H1 (cell line): Measurements from ENCODE around the gene F2RL2. TPM values are rescaled to one million over a fixed set of nuclear protein-coding genes. Genes with fewer than 3 reads are reported as not detected.

ENCODE experiments used
- CTCF ChIA-PET: fragments of 300-600 bp; sonication (Branson Sonifier 250); formaldehyde crosslinking; loops from one replicate; lab custom pipeline; 2021; ENCODE audit not compliant: partially characterized antibody; lab: Charles Lee
- POLR2A ChIA-PET: fragments of 300-600 bp; sonication (Branson Sonifier 250); formaldehyde crosslinking; loops from one replicate; lab custom pipeline; 2021; ENCODE audit warnings: inconsistent platforms; ENCODE audit not compliant: partially characterized antibody; lab: Charles Lee
- DNase-seq, 2 experiments: peaks; one replicate each; pipeline versions ENCODE4 v3.0.0 to v3.0.0-alpha.2; 2010 to 2022; ENCODE audit warnings: low spot score in 2 of 2, low read depth in 1 of 2, mixed read lengths in 1 of 2
- FAIRE-seq: peaks from 2 replicates; lab custom pipeline; 2011; peaks lifted over from hg19 to GRCh38; lab: Jason Lieb, UNC
- H2AFZ ChIP-seq: 2 replicates; pipeline ENCODE4 v1.8.1; 2012; ENCODE audit warnings: low read length, inconsistent platforms
- H2AK5ac ChIP-seq: 2 replicates; pipeline ENCODE4 v1.6.1; 2013; ENCODE audit warnings: low read depth, low read length
- H2BK120ac ChIP-seq: replicated peaks from 2 replicates; pipeline ENCODE3; 2013; ENCODE audit warnings: low read depth, low read length, inconsistent platforms
- H2BK12ac ChIP-seq: 2 replicates; pipeline ENCODE4 v1.6.1; 2013; ENCODE audit warnings: low read depth, low read length
- H2BK15ac ChIP-seq: 2 replicates; pipeline ENCODE4 v1.6.1; 2013; ENCODE audit warnings: low read length
- H2BK20ac ChIP-seq: 2 replicates; pipeline ENCODE4 v1.6.1; 2013; ENCODE audit warnings: low read length
- H2BK5ac ChIP-seq: 2 replicates; pipeline ENCODE4 v1.6.1; 2013; ENCODE audit warnings: low read depth, low read length
- H3K14ac ChIP-seq: 2 replicates; pipeline ENCODE4 v1.6.1; 2013; ENCODE audit warnings: inconsistent platforms; ENCODE audit not compliant: insufficient read length
- H3K18ac ChIP-seq: 2 replicates; pipeline ENCODE4 v1.6.1; 2013; ENCODE audit warnings: low read length; ENCODE audit errors: extremely low read depth
- H3K23ac ChIP-seq: 2 replicates; pipeline ENCODE4 v1.6.1; 2013; ENCODE audit warnings: inconsistent platforms; ENCODE audit not compliant: insufficient read length
- H3K23me2 ChIP-seq: 2 replicates; pipeline ENCODE4 v1.6.1; 2013; ENCODE audit warnings: low read depth, low read length
- H3K27ac ChIP-seq: 2 replicates; pipeline ENCODE4 v1.6.1; 2011; ENCODE audit warnings: low read depth, low read length, inconsistent platforms
- H3K27me3 ChIP-seq, 4 experiments: replicated peaks in 1 of 4; 1 replicate in 1 of 4; 2 replicates in 3 of 4; pipeline versions ENCODE4 v1.6.1 to v1.8.1; 2011 to 2013; ENCODE audit warnings: low read length in 3 of 4, mild to moderate bottlenecking in 3 of 4, inconsistent platforms in 2 of 4, mixed read lengths in 2 of 4, moderate library complexity in 1 of 4; ENCODE audit not compliant: control insufficient read depth in 3 of 4, insufficient read depth in 3 of 4; ENCODE audit errors: extremely low read depth in 1 of 4
- H3K36me3 ChIP-seq, 4 experiments: 2 replicates each; pipeline versions ENCODE4 v1.6.1 to v1.8.1; 2011 to 2013; ENCODE audit warnings: mild to moderate bottlenecking in 4 of 4, low read length in 3 of 4, moderate library complexity in 2 of 4, control low read depth in 1 of 4, inconsistent platforms in 1 of 4; ENCODE audit not compliant: insufficient read depth in 4 of 4, control insufficient read depth in 2 of 4
- H3K4ac ChIP-seq: replicated peaks from 2 replicates; pipeline ENCODE3; 2013; ENCODE audit warnings: low read length, low read depth, mixed read lengths, inconsistent platforms; ENCODE audit not compliant: insufficient read length
- H3K4me1 ChIP-seq, 4 experiments: replicated peaks in 1 of 4; 1 replicate in 1 of 4; 2 replicates in 3 of 4; pipeline versions ENCODE4 v1.6.1 to v1.8.1; 2011 to 2013; ENCODE audit warnings: low read length in 3 of 4, inconsistent platforms in 2 of 4, mixed read lengths in 1 of 4; ENCODE audit not compliant: insufficient read depth in 4 of 4, control insufficient read depth in 3 of 4
- H3K4me2 ChIP-seq, 2 experiments: 2 replicates each; pipeline versions ENCODE4 v1.6.1 to v1.8.1; 2011 to 2013; ENCODE audit warnings: low read depth in 2 of 2, low read length in 2 of 2, control low read depth in 1 of 2, inconsistent platforms in 1 of 2, mild to moderate bottlenecking in 1 of 2; ENCODE audit not compliant: insufficient read depth in 1 of 2
- H3K4me3 ChIP-seq, 4 experiments: fragments of 200-600, 300-600 bp in 1 of 4; sonication (generic), shearing (Covaris generic), sonication (Bioruptor Twin) in 1 of 4; 2 replicates each; pipeline versions ENCODE4 v1.5.1 to v1.8.1; 2011 to 2016; ENCODE audit warnings: low read length in 4 of 4, low read depth in 3 of 4, control low read depth in 2 of 4, inconsistent platforms in 2 of 4, mild to moderate bottlenecking in 2 of 4, mixed read lengths in 1 of 4, moderate library complexity in 1 of 4; ENCODE audit not compliant: insufficient read depth in 2 of 4; ENCODE audit errors: extremely low read depth in 1 of 4
- H3K56ac ChIP-seq: replicated peaks from 2 replicates; pipeline ENCODE3; 2013; ENCODE audit warnings: low read depth, mild to moderate bottlenecking, mixed read lengths, low read length, inconsistent platforms; ENCODE audit not compliant: insufficient read length
- H3K79me1 ChIP-seq: 2 replicates; pipeline ENCODE4 v1.6.1; 2013; ENCODE audit warnings: low read depth, low read length, control low read depth
- H3K79me2 ChIP-seq, 2 experiments: 2 replicates each; pipeline versions ENCODE4 v1.6.1 to v1.8.1; 2012 to 2013; ENCODE audit warnings: low read length in 2 of 2, mild to moderate bottlenecking in 2 of 2, inconsistent platforms in 1 of 2; ENCODE audit not compliant: insufficient read depth in 2 of 2, control insufficient read depth in 1 of 2
- H3K9ac ChIP-seq, 4 experiments: replicated peaks in 1 of 4; 1 replicate in 1 of 4; 2 replicates in 3 of 4; pipeline versions ENCODE4 v1.6.1 to v1.8.1; 2011 to 2013; ENCODE audit warnings: low read depth in 3 of 4, low read length in 3 of 4, control low read depth in 2 of 4, mild to moderate bottlenecking in 2 of 4, moderate library complexity in 2 of 4, inconsistent platforms in 1 of 4; ENCODE audit errors: extremely low read depth in 1 of 4
- H3K9me3 ChIP-seq, 2 experiments: 2 replicates each; pipeline versions ENCODE4 v1.6.1 to v1.8.1; 2012 to 2013; ENCODE audit warnings: mild to moderate bottlenecking in 2 of 2, moderate library complexity in 2 of 2, control low read depth in 1 of 2, inconsistent platforms in 1 of 2, low read depth in 1 of 2, low read length in 1 of 2, mixed read lengths in 1 of 2; ENCODE audit not compliant: insufficient read depth in 2 of 2
- H4K20me1 ChIP-seq, 2 experiments: replicated peaks in 1 of 2; 2 replicates each; pipeline versions ENCODE3 to v1.8.1; 2011 to 2013; ENCODE audit warnings: inconsistent platforms in 2 of 2, low read length in 2 of 2, mild to moderate bottlenecking in 1 of 2; ENCODE audit not compliant: insufficient read depth in 2 of 2, control insufficient read depth in 1 of 2
- H4K5ac ChIP-seq: 2 replicates; pipeline ENCODE4 v1.6.1; 2013; ENCODE audit warnings: low read length, low read depth, mixed read lengths, inconsistent platforms; ENCODE audit not compliant: insufficient read length
- H4K8ac ChIP-seq: 2 replicates; pipeline ENCODE4 v1.8.0; 2013; ENCODE audit warnings: mild to moderate bottlenecking, moderate library complexity, low read length, inconsistent platforms; ENCODE audit not compliant: insufficient read depth; ENCODE audit errors: extremely low read depth
- H4K91ac ChIP-seq: replicated peaks from 2 replicates; pipeline ENCODE3; 2013; ENCODE audit warnings: low read length, mixed read lengths, inconsistent platforms; ENCODE audit not compliant: insufficient read length
- ASH2L ChIP-seq: fragments of 200-600, 300-600 bp; sonication (generic); IDR thresholded peaks from one replicate; pipeline ENCODE4 v1.7.1; 2017; ENCODE audit warnings: low read length
- BACH1 ChIP-seq: IDR thresholded peaks from 2 replicates; pipeline ENCODE4 v1.6.1; 2012; ENCODE audit warnings: low read length, improper control_type of control experiment
- BRCA1 ChIP-seq: IDR thresholded peaks from 2 replicates; pipeline ENCODE4 v1.6.1; 2012; ENCODE audit warnings: low read depth, low read length, improper control_type of control experiment
- CBX8 ChIP-seq: fragments of 300-800, 300-1000 bp; sonication (generic); IDR thresholded peaks from 2 replicates; pipeline ENCODE4 v1.7.1; 2016; ENCODE audit warnings: low read depth, low read length, borderline replicate concordance
- CHD2 ChIP-seq: IDR thresholded peaks from 2 replicates; pipeline ENCODE4 v1.6.1; 2012; ENCODE audit warnings: low read length, improper control_type of control experiment
- CREB1 ChIP-seq: IDR thresholded peaks from 2 replicates; pipeline ENCODE4 v1.6.1; 2012; ENCODE audit warnings: inconsistent platforms
- CTBP2 ChIP-seq: IDR thresholded peaks from 2 replicates; pipeline ENCODE4 v1.7.0; 2011; ENCODE audit warnings: borderline replicate concordance, mild to moderate bottlenecking, moderate library complexity, mixed read lengths, low read length; ENCODE audit not compliant: insufficient read depth, insufficient read length
- HDAC2 ChIP-seq, 2 experiments: fragments of 300-600 bp in 1 of 2; sonication (generic) in 1 of 2; IDR thresholded peaks; 2 replicates each; pipeline ENCODE4 v1.6.1; 2011 to 2012; ENCODE audit warnings: low read depth in 2 of 2, low read length in 2 of 2, mild to moderate bottlenecking in 2 of 2, moderate library complexity in 2 of 2, borderline replicate concordance in 1 of 2, inconsistent platforms in 1 of 2
- KDM4A ChIP-seq: IDR thresholded peaks from one replicate; pipeline ENCODE4 v1.7.1; 2012; ENCODE audit warnings: low read depth, mild to moderate bottlenecking, moderate library complexity, low read length, inconsistent platforms; ENCODE audit not compliant: severe bottlenecking
- SP4 ChIP-seq: IDR thresholded peaks from 2 replicates; pipeline ENCODE4 v1.6.1; 2012; ENCODE audit warnings: low read length, inconsistent platforms
- SRF ChIP-seq: IDR thresholded peaks from 2 replicates; pipeline ENCODE4 v1.6.1; 2011; ENCODE audit warnings: mild to moderate bottlenecking, low read depth, low read length, moderate library complexity
- SUZ12 ChIP-seq: fragments of 200-600 bp; sonication (generic); IDR thresholded peaks from 2 replicates; pipeline ENCODE4 v1.6.1; 2012; ENCODE audit warnings: mild to moderate bottlenecking, inconsistent platforms, low read length, moderate library complexity, mixed read lengths
- WGBS, 2 experiments: shearing (Covaris generic) in 1 of 2; methylation state at CpG; one replicate each; pipeline versions ENCODE4 v1.1.6 to v1.1.7; 2013 to 2015; ENCODE audit warnings: low lambda C conversion rate in 2 of 2, mixed read lengths in 2 of 2, inconsistent platforms in 1 of 2, low coverage in 1 of 2, missing lambda C conversion rate in 1 of 2; ENCODE audit not compliant: insufficient replicate concordance in 2 of 2, insufficient coverage in 1 of 2, insufficient read length in 1 of 2; ENCODE audit errors: extremely low coverage in 1 of 2, missing lambda C conversion rate in 1 of 2; 5-methylcytosine and 5-hydroxymethylcytosine counted together
- polyA plus RNA-seq, 7 experiments: library from polyadenylated mRNA; depleted of rRNA in 3 of 7; stranded (reverse) in 5 of 7; unstranded in 2 of 7; fragments of >200 nt in 5 of 7; fragments of 200-250 nt in 2 of 7; gene quantifications; 1 replicate in 5 of 7; 2 replicates in 1 of 7; 4 replicates in 1 of 7; pipeline versions ENCODE4 v1.2.1 to v1.2.3, GENCODE V29; 2011 to 2013; ENCODE audit warnings: missing spikeins in 2 of 7, mixed read lengths in 2 of 7
- total RNA-seq: library from RNA; stranded (reverse); fragmentation: NEBNext Ultra II Directional; extraction: Animal tissue kit (Norgen Biotek cat#: 25700); gene quantifications from 2 replicates; pipeline ENCODE4 v1.2.1, GENCODE V29; 2021

F2RL2 gene
- total and polyA plus RNA-seq, 2 of the 8 experiments (the other 6 are each of a cell fraction or from before 2014, with no cell fraction given), result 0.03 to 0.07 TPM

DNA sequence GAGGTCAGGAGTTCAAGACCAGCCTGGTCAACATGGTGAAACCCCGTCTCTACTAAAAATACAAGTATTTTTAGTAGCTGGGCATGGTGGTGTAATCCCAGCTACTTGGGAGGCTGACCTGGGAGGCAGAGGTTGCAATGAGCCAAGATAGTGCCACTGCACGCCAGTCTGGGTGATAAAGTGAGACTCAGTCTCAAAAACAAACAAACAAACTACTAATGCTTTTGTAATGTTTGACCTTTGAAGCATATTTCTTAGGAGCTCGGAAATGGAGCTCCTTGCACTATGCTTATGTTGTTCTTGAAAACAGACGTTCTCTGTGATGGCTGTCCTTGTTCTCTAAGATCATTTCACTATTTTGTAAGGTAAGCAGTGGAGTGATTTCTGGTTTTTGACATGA lies 6.0 kb downstream of the F2RL2 start:
- no peak overlapping the region for H4K5ac ChIP-seq
- no peaks in the 10 kb centered on the region for H3K23me2 ChIP-seq
- H3K23ac ChIP-seq, result no peak overlapping the region
- H3K79me2 ChIP-seq, result no peaks in the 10 kb centered on the region
- H2AK5ac ChIP-seq, result no peak overlapping the region
- no peak overlapping the region for H2BK20ac ChIP-seq
- WGBS, 2 experiments, result 92% methylated on average over 4 of the region's 4 CpGs; no CpG with 5 or more reads in 1 of the 2 experiments
- no peak overlapping the region for H3K14ac ChIP-seq
- TF ChIP-seq KDM4A (no peak), CHD2 (no peak), CBX8 (no peak), HDAC2 (IDR thresholded peaks at IDR 0.05; ENCODE audit: borderline replicate concordance in 1 of 2, low read depth in 2 of 2, low read length in 2 of 2) (no peak), CREB1 (no peak), BACH1 (no peak), CTBP2 (no peak), SRF (no peak), BRCA1 (no peak), SP4 (no peak), ASH2L (no peak), SUZ12 (no peak)
- POLR2A ChIA-PET, result no interaction called here
- H3K27me3 ChIP-seq, result no peaks in the 10 kb centered on the region
- no peak overlapping the region for H2BK120ac ChIP-seq
- H2AFZ ChIP-seq, result no peak overlapping the region
- H4K8ac ChIP-seq, result no peak overlapping the region
- H3K18ac ChIP-seq, result no peak overlapping the region
- CTCF ChIA-PET, result interaction anchor here (0.6 to 3.0 kb wide), 5 partner anchors 9 to 251 kb away, joined by 3 to 10 read pairs (median 4); no protein-coding TSS in a partner anchor
- H3K36me3 ChIP-seq, result no peaks in the 10 kb centered on the region
- no peak overlapping the region for H2BK12ac ChIP-seq
- no peak overlapping the region for H3K56ac ChIP-seq
- no peak overlapping the region for H3K4me3 ChIP-seq
- H4K91ac ChIP-seq, result no peak overlapping the region
- no peak overlapping the region for H3K27ac ChIP-seq
- H3K79me1 ChIP-seq, result no peaks in the 10 kb centered on the region
- H3K9me3 ChIP-seq, result no peaks in the 10 kb centered on the region
- H3K4me2 ChIP-seq, result no peak overlapping the region
- H3K4ac ChIP-seq, result no peak overlapping the region
- H2BK5ac ChIP-seq, result no peak overlapping the region
- H2BK15ac ChIP-seq, result no peak overlapping the region
- H3K4me1 ChIP-seq, result no peaks in the 10 kb centered on the region
- H4K20me1 ChIP-seq, result no peaks in the 10 kb centered on the region
- no peak overlapping the region for H3K9ac ChIP-seq
- DNase-seq, result no peak
- FAIRE-seq, result no peak
